HG02571 (cell line): ENCODE results near the gene P2RX5.

Experiments
- ATAC-seq: cut with Tn5 transposase; IDR thresholded peaks from one replicate; pipeline ENCODE4 v1.9.1; 2021; ENCODE audit warnings: mild to moderate bottlenecking, moderate library complexity; ENCODE audit not compliant: unreplicated experiment

The P2RX5 gene

DNA sequence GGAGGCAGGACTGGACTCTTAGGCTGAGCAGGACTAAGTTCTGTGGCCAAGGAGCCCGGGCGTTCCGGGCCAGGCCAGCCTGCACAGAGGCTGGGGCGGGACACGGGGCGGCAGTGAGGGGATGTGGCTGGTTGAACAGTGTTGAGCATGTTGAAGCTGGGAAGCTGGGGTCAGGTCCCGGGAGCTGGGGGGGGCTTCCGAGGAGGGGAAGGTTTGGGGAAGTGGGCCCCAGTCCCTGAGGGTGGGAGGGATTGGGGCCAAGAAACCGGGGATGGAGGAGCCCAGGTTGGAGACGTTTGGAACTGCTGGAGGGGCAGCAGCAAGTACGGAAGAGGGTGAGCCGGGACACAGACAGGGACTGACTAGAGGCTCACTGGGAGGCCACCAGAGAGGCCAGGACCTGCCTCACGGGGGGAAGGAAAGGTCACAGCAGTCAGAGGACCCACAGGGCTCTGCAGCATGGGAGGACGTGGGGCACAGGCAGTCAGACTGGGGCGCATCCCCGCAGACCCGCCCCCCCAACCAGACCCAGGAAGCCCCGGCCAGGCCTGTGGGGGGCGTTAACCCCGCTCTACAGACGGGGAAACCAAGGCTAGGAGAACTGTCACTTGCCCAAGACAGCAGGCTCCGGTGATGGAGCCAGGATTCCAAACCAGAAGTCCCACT is 37.0 kb downstream of the P2RX5 start:
- no peak for ATAC-seq

DNA sequence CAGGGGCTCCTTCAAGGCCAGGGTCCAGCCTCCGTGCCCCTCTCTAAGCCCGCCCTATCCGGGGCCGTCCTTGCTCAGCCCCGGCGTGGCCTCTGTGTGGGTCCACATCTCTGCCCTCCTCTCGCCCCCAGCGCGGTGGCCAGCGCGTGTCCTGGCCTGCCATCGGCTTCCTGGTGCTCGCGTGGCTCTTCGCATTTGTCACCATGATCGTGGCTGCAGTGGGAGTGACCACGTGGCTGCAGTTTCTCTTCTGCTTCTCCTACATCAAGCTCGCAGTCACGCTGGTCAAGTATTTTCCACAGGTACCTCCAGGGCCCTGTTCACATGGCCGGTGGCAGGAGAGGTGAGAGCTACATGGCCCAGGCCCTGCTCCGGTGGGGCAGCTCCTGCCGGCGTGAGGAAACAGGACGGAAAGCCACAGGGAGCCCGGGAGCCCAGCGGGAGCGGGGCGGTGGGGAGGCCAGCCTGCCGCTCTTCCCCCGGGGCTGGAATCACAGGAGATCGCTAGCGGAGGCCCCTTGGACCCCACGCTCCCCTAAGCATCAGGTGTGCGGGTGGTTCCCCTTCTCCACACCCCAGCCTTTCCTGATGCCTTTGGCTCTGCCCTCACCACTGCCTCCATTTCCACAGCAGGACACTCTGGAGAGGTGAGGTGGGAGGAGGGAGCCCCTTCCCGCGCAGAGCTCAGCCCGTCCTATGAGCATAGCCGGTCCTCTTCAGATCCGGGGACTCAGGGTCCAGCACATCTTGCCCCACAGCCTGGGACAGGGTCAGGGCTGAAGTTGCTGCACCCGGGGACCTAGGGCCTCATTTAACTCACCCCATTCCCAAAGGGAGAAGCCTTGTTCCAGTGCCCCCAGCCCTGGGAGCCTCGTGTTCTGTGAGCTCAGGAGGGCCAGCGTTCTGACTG is 37.8 kb downstream of the P2RX5 start:
- no peak for ATAC-seq

DNA sequence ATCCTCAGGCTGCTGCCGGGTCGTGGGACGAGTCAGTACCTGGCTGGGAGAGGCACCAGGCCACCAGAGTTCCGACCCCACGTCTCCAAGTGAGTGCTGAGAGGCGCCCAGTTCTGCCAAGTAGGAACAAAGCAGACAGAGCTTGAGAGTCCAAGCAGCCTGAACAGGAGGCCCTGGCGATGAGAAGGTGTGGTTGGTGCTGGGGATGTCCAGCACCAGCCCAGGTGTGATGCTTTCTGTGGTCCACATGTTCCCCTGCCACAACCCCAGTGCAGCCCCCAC is 38.4 kb downstream of the P2RX5 start:
- no peak for ATAC-seq

DNA sequence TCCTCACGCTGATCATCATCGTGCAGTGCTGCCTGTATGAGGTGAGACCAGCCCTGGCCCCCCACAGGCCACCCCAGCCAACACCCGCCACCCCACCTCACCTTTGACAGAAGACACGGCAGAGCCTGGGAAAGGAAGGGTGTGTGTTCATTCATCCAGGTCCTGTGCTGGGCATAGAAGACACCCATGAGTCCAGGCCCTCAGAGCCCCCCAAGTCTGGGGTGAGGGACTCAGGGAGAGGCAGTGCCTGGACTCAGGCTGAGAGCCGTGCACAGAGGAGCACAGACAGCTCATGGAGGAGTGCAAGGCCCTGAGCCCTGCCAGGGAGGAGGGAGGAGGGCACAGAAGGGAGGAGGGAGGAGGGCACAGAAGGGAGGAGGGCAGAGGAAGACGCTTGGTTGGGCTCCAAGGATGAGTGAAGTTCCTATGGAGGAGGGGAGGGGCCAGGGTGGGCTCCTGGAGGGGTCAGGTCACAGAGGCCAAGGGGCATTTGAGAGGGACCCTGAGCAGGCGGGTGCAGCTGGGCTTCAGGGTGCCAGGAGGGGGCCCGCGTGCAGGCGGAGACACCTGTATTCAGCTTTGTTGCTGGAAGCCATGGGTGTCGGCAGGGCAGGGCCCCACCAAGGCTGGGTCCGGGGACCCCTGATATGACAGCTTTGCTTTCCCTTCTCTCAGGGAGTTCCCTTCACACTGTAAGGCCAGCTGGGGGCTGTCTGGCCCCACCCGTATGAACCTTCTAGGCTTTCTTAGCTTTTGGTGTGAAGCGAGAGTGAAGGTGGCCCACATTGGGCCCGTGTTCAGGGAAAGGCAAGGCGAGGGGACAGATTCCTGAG is 39.0 kb downstream of the P2RX5 start:
- ATAC-seq = no peak

DNA sequence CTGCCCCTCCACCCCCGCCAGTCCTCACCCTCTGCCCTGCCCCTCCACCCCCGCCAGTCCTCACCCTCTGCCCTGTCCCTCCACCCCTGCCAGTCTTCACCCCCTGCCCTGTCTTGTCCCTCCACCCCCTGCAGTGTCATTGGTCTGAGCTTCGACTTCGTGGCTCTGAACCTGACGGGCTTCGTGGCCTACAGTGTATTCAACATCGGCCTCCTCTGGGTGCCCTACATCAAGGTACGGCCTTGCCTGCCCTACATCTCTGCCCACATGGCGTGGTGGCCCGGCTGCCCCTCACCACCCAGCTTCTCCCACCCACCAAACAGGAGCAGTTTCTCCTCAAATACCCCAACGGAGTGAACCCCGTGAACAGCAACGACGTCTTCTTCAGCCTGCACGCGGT is 39.6 kb downstream of the P2RX5 start:
- ATAC-seq = no peak

DNA sequence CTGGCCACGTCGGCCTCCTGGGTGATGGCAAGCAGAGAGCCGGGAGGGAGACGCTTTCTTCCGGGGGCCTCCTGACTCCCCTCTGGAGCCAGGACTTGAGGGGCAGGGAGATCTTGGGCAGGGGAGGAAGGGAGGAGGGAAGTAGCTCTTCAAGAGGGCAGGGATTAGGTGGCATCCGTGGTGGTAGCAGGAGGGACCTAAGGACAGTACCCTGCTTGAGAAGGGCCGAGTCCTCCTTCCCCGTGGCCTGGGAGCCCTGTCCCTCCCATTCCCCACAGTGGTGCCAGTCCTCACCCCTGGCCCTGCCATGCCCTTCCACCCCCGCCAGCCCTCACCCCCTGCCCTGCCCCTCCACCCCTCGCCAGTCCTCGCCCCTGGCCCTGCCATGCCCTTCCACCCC is 40.2 kb downstream of the P2RX5 start:
- no peak for ATAC-seq

DNA sequence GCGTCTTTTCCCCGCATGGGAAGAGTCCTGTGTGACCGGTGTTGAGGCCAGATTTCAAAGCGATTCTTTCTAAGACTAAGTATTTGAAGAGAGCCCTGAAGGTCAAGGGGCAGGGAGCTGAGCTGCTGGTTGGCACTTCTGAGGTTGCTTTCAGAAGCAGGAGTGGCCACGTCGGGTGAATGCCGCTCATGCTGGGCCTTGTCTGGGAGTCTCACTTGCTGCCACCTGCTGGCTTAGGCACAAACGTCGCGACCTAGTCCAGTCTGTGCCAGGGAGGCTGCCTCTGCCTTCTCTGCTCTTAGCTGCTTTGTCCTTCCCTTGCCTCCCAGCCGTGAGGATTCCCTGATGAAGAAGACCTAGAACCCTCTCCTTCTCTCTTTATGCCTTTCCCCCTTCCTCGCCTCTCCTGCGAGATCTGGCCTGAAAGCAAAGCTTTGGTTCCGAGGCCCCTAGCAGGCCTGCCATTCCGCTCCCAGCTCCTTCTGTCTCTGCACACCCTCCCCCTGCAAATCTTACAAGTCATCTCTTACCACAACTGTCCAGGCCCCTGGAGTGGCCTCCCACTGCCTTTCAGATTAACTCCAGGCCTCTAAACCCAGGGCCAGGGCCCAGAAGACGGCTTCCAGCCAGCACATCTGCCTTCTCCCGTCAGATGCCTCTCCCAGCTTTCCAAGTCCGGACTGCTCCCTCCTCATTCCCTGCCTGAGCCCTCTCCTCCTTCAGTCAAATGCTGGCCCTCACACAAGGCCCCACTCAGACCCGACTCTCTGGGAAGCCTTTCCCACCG is 48.0 kb downstream of the P2RX5 start:
- no peak for ATAC-seq

DNA sequence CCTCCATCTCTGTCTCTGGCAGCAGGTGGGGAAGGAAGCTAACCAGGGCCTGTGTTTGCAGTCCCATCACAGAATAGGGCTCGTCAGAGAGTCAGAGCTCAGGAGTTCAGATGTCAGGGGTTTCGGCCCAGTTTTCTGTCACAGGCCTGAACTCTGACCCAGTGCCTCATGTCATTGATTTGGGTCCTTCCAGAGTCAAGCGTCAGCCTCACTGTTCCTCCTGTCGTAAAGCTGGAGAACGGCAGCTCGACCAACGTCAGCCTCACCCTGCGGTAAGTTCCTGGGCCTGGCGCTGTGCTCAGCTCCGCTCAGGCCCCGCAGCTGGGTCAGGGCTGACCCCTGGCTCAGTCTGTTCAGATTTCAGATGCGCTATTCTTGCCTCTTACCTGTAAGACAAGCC is 48.7 kb downstream of the P2RX5 start:
- ATAC-seq = no peak

DNA sequence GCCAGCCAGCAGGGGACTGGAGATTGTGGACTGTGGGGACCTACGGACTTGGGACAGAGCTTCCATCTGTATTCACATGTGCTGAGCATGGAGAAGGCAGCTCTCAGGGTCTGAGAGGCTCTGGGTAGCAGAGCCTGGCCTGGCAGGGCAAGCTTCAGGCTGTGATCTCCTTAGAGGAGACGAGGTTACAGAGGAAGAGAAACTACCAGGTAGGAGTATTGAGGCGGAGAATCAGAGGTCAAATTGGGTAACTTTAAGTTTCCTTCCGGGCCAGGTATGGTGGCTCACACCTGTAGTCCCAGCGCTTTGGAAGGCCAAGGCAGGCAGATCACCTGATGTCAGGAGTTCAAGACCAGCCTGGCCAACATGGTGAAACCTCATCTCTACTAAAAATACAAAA is 50.6 kb downstream of the P2RX5 start:
- no peak for ATAC-seq

DNA sequence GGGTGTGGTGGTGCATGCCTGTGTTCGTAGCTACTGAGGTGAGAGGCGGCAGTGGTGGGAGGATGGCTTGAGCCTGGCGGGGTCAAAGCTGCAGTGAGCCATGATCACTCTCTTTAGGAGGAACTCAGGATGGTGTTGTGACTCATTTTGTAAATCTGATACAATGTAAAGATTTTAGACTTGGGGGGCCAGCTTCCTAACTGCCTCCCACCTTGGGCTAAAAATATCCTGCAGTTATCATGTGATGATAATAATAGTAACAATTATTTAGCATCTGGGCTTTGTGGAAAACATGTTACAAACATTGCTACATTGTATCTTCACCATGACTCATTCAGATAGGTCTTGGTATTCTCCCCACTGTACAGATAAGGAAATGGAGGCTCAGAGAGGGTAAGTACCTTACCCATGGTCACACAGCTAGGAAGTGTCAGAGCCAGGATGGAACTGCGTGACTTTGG is 52.0 kb downstream of the P2RX5 start:
- no peak for ATAC-seq

DNA sequence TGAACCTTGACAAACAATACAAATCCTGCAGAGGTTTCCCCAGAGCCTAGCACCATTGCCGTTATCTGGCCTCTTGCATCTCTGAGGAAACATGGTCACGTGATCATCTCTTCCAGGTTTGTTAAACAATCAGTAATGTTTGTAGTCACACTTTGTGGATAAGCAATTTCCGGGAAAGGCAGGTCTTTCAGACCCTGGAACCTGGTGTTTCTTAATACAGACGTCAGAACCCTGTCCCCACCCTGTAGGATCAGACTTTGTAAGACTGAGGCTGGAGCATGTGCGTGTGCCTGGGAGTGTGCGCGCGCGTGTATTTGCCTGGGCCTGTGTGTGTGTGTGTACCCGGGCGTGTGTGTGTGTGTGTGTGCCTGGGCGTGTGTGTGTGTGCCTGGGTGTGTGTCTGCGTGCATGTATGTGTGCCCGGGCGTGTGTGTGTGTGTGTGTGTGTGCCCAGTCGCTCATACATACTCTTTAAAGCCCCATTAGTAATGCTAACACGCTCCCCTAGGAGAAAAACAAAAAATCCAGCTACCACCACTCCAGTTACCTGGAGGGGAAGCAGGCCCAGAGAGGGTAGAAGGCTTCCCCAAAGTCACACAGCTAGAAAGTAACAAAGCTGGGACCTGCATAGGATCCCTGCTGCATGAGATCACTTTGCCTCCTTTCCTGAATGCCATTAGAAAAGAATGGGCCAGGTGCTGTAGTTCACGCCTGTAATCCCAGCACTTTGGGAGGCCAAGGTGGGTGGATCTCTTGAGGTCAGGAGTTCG is 54.1 kb downstream of the P2RX5 start:
- no peak for ATAC-seq

DNA sequence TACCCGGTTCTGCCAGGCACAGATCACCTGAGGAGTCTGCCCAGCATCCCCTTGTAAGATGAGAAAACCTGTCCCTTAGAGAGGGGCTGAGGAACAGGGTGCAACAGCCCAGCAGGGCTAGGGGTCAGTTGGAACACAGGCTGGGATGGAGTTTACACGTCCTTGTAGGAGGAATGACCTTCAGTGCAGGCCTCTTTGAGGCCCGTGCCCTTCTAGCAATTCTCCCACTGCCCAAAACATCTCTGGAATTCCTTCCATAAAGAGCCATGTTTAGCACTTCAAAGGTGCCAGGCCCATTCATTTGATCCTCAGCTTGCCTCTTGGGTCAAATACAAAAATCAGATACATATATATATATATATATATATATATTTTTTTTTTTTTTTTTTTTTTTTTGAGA is 54.9 kb downstream of the P2RX5 start:
- ATAC-seq = no peak

DNA sequence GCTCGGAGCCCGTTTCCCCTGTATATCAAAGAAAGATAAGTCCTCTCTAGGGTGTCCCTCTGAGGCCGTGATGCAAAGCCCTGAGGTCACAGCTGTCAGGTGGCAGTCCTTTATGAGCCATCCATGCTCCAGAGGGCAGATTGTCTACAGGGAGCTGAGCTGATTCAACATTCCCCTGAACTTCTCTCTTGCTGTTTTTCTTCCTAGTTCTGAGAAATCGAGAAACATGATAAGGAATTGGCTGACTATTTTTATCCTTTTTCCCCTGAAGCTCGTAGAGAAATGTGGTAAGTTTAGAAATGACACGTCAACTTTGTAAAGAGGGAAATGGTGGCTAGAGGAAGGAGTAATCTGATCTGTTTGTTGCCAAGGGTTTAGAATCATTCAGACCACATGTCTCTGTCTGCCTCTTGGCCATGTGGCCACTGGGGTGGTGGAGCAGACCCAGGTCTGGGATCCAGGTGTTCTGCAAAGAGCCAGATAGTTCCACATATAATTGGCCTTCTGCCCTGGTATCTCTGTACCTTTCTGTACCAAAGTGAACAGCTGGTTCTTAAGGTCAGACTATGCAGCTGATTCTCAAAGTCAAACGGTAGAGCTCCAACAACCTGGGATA is 55.9 kb downstream of the P2RX5 start:
- ATAC-seq = no peak

DNA sequence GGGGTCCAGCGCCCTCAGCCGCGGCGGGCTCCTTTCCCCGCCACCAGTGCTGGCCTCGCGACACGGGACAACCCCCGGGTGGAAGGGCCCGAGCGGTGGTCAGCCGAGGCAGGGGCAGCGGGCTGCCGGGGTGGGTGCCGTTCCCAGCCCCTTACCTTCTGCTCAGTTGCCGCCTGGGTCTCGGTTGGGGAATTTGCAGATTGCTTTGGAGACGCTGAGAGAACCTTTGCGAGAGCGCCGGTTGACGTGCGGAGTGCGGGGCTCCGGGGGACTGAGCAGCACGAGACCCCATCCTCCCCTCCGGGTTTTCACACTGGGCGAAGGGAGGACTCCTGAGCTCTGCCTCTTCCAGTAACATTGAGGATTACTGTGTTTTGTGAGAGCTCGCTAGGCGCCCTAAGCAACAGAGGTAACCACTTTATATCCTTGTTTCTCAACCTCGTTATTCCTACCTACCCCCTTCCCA is 59.0 kb downstream of the P2RX5 start:
- peak; percentile 6 for ATAC-seq

DNA sequence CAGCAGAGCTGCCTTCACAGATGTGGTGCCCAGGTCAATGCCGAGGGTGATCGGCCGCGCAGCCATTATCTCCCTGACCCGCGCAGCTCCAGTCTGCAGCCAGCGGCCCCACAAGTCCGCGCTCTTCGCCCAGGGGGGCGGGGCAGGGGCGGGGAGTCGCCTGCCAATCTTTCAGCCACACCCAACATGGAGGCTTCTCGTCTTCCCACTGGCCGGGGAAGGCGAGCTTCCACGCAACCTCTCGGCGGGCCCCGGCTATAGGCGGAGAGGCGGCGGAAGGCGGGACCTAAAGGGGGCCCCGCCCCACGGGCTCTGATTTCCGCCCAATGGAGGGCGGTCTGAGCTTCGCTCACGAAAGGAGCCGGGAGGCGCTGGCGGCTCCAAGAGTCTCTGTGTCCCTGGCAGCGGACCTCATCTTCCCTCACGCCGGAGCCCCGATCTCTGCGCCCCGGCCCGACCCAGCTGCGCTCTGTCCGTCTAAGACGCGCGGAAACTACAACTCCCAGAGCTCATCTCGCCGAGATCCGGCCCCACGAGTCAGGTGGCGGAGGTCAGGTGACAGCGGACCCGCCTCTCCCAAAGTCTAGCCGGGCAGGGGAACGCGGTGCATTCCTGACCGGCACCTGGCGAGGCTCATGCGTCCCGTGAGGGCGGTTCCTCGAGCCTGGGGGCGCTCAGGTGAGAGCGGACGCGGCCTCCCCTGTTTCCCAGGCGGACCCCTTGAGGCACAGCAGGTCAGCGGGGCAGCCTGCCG is 59.6 kb downstream of the P2RX5 start, which contains the start of the genes CTNS and SHPK:
Gene CTNS, plus strand, starts transcription at position 607 of the 754 bp plus-strand sequence. CDS start 3,447 bp downstream, outside the sequence.
Gene SHPK, minus strand, starts transcription at position 97 of the 754 bp plus-strand sequence. Its CDS starts 31 bp downstream, at position 66.
- peak; percentile 88 for ATAC-seq

DNA sequence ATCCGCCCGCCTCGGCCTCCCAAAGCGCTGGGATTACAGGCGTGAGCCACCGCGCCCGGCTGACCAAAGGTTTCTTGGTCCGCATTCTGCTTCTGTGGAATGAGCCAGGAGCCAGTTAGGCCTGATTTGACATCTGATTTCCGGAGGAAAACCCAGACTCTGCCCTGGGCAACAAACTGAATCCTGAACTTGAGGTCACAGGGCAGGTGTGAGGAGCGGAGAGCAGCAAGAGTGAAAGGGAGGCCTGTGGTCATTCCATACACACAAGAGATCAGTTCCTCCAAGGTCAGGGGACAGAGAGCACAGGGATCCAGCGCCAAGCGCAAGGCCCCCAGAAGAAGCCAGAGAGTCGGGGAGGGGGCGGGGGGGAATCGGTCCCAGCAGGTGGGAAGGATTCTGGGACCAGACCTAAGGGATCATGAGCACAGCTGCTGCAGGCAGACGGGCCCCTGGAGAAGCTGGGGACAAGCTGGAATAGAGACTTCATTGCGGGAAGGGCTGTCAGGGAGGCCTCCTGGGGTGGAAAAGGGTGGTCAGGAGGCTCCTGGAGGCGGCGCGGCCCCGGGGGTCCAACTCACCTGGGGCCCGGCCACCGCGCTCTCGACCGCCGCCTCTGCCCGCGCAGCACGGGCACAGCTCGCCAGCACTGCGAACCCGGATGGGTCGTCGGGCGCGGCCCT is 60.3 kb downstream of the P2RX5 start:
- no peak for ATAC-seq

DNA sequence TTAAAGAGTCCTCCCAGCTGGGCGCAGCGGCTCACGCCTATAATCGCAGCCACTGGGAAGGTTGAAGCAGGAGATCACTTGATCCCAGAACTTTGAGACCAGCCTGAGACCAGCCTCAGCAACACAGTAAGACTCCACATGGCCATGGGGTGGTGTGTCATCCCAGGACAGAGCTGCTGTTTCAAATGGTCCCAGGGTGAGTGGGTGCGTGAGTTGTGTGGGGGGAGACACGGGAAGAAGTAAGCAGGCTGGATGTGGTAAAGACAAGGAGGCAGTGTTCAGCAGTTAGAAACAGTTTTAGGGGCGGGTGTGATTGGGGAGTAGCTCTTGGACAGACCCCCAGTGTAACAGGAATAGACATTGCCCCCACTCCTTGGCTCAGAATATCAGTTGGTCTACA is 63.7 kb downstream of the P2RX5 start:
- ATAC-seq = no peak

DNA sequence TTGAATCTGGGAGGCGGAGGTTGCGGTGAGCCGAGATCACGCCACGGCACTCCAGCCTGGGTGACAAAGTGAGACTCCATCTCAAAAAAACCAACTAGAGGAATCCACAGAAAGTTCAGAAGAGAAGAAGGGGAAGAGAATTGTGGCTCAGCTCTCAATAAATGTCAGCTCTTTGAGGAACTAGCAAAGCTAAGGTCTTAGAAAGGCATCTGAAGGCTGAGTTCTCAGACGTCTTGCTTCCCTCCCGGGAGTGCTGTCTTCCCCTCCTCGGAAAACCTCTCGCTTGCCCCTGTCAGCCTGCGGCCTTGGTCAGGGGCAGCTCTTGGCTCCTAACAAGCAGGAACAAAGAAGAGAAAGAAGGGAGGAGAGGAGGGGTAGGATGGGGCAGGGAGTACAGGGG is 65.2 kb downstream of the P2RX5 start:
- ATAC-seq = no peak
